Astrocyte of the spinal cord (primary cell): Measurements from ENCODE around the gene MYH7.

ENCODE experiments used
- DNase-seq: peaks from one replicate; pipeline ENCODE4 v3.0.0; 2011; ENCODE audit warnings: low read depth, low spot score
- H3K4me3 ChIP-seq: 2 replicates; pipeline ENCODE4 v1.5.1; 2011; ENCODE audit warnings: low read depth, mild to moderate bottlenecking, low read length, moderate library complexity
- CTCF ChIP-seq: IDR thresholded peaks from 2 replicates; pipeline ENCODE4 v1.5.1; 2012; ENCODE audit warnings: low read depth, mild to moderate bottlenecking, low read length, inconsistent platforms
- in situ Hi-C: cut with HindIII; loops from 2 replicates; pipeline ENCODE4 v1.10.0; 2017; ENCODE audit warnings: low sequenced_read_pairs

The MYH7 gene

GRCh38 chr14:23382731-23383440 lies 52.6 kb downstream of the MYH7 start:
- in situ Hi-C loops: no loop called here
- DNase-seq: no peak
- TF ChIP-seq CTCF: no peak
- H3K4me3 ChIP-seq: no peak overlapping the region

DNA sequence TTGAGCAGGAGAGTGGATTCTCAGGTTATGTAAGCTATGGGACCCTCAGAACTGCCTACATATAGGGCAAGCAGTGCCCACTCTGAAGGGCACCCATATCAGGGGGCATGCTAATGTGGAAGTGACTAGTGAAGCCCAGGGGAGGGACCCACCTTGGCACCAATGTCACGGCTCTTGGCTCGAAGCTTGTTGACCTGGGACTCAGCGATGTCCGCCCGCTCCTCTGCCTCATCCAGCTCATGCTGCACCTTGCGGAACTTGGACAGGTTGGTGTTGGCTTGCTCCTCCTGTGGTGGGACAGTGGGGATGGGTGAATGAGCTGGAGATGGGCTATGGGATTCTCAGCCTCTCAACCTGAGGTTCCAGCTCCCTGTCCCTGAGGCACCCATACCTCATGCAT lies 53.2 kb downstream of the MYH7 start:
- no peak for TF ChIP-seq CTCF
- H3K4me3 ChIP-seq: no peak overlapping the region
- DNase-seq: no peak
- in situ Hi-C loops: no loop called here

GRCh38 chr14:23381871-23382270 lies 53.6 kb downstream of the MYH7 start:
- H3K4me3 ChIP-seq: no peak overlapping the region
- in situ Hi-C loops: no loop called here
- no peak for TF ChIP-seq CTCF
- DNase-seq: no peak

GRCh38 chr14:23380976-23381375 lies 54.5 kb downstream of the MYH7 start:
- no peak overlapping the region for H3K4me3 ChIP-seq
- TF ChIP-seq CTCF: no peak
- in situ Hi-C loops: no loop called here
- no peak for DNase-seq

DNA sequence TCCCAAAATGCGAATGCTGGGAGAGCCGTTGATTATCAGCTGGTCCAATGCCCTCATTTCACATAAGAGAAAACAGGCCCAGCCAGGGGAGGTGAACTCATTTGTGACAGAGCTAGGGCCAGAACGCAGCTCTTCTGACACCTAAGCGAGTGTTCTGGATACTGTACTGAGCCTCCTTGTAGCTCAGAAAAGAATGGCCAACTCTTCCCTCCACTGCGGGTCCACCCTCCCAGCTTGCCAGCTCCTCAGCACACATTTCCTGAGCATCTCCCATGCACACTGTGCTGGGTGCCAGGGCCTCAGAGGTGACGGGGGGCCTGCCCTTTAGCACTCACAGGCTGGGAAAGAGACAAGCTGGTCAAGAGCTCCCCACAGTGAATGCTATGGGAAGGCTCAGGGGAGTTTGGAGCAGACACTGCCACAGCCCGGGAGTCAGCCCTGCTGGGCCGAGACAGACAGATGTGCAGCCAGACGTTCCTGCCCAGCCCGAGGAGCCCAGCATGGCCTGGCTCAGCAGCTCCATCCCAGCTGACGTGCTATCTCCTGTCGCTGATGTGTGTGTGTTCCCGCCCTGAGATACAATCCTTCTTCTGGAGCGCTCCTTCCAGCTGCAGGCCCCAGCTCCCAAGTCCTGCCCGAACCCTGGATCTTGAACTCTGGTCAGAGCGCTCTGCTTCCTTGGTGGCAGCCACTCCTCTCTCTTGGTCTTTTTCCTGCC lies 55.1 kb downstream of the MYH7 start:
- TF ChIP-seq CTCF: no peak
- no peak for DNase-seq
- in situ Hi-C loops: no loop called here
- no peak overlapping the region for H3K4me3 ChIP-seq

DNA sequence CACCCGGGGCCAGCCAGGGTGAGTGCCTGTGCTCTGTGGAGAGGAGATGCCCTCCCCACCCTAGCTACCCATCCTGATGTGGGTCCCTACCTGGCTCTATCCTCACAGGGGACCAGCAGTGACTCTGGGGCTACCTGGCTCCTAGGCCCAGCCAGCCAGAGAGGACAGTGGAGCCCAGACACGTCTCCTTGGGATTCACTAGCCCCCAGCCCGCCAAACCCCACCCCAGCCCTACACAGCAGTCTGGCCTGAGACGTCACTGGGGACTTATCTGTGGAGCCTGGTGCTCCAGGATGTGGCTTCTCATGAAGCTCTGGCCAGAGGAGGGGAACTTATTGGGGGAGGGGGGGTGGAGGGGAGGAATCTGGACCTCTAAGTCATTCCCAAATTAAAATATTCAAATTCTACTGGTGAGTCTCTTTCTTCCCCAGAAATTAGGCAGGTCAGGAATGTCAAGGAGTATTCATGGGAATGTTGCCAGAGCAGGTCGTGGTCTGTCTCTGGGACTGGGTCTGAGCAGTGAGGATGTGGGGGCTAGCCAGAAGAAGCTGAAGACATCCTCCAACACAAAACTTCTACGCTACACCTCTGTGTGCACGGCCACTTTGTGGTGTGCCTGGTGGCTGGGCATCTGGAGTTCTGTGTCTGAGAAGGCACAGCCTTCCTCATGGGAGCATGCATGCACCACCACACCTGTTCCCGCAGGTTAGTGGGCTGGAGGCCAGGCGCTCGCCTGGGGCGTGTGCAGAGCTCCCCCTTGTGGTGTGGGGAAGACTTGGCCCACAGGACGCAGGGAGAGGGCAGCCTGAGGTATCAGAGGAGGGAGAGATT lies 55.9 kb downstream of the MYH7 start:
- TF ChIP-seq CTCF: peak; percentile 96
- in situ Hi-C loops: no loop called here
- no peak overlapping the region for H3K4me3 ChIP-seq
- DNase-seq: peak; percentile 10
